Measurements from ENCODE around the gene KREMEN2.

DNA sequence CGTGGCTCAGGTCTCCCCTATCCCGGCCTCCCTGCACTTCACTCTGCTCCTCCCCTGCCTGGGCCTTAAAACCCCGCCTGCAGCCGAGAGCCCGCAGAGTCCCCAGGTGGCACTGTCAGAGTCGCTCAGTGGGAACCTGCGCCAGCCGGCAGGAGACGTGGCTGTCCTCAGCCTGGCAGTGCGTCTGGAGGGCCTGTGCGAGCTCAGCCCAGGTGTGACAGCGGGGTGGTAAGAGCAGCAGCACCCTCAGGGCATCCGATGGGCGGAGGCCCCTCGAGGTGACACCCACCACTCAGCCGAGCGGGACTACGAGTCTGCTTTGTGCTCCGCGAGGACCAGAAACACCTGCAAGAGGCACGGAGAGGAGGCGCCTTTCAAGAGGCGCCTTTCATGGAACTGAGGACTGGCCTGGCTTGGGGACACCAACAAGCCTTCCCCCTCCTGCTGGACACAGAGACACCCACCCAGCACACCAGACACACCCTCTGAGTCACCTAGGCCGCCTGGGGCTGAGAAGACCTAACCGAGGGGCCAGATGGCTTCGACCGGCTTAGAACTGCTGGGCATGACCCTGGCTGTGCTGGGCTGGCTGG is 48.8 kb downstream of the KREMEN2 start, which contains the start of gene CLDN9:
- TF ChIP-seq, protein P1, sequence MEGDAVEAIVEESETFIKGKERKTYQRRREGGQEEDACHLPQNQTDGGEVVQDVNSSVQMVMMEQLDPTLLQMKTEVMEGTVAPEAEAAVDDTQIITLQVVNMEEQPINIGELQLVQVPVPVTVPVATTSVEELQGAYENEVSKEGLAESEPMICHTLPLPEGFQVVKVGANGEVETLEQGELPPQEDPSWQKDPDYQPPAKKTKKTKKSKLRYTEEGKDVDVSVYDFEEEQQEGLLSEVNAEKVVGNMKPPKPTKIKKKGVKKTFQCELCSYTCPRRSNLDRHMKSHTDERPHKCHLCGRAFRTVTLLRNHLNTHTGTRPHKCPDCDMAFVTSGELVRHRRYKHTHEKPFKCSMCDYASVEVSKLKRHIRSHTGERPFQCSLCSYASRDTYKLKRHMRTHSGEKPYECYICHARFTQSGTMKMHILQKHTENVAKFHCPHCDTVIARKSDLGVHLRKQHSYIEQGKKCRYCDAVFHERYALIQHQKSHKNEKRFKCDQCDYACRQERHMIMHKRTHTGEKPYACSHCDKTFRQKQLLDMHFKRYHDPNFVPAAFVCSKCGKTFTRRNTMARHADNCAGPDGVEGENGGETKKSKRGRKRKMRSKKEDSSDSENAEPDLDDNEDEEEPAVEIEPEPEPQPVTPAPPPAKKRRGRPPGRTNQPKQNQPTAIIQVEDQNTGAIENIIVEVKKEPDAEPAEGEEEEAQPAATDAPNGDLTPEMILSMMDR (conservative IDR thresholded peaks at IDR 0.05), result no peak
- TF ChIP-seq EZH2 (IDR thresholded peaks at IDR 0.05; ENCODE audit: low read depth), result no peak

All from PC-9 (cell line).